GF-D8 (cell line): ENCODE results near the gene GLA.

Experiments
- DNase-seq: peaks from one replicate; lab custom pipeline; 2025; lab: John Stamatoyannopoulos, UW

GLA gene

DNA sequence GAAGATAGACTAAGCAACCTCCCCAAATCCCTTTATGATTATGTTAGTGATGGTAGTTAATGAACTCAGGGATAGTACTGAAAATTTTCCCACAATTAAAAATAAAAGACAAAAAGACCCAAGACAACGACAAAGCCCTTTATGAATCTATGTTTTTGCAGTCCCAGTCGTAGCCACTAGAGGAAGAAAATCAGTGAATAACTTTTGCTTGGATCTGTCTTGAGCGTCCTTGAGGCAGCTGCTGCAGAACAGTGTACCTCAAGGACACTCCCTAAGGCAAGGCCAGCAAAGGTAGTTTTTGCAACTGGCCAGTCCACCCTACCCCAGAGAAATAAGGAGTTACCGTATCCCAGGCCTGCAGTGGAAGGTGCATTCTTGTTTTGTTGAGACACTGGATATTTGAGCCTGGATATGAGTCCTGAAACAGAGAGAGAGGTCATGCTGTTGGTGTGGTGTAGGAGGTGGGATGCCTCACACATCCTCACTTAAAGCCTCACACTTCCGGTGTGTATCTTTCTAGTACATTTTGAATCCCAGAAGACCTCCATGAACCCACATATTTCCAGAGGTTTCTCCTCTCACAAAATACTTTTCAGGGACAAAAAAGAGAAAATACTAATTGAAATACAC is 50.4 kb downstream of the GLA start:
- no peak for DNase-seq

DNA sequence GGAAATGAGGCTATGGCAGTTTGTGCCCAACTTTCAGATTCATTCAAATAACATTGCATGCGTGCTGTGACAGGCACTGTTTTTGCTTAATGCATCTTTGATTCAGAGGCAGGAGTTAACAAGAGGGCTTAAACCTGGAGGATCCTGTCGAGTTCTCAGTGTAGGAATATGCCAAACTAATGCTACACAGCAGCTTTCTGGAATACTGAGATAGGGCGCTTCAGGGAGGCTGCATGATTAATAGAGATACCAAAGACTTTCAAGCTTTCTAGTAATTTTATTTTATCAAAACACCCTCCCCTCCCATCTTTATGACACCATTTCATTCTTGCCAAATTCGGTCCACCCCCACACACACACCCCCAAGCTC is 58.5 kb downstream of the GLA start:
- no peak for DNase-seq

DNA sequence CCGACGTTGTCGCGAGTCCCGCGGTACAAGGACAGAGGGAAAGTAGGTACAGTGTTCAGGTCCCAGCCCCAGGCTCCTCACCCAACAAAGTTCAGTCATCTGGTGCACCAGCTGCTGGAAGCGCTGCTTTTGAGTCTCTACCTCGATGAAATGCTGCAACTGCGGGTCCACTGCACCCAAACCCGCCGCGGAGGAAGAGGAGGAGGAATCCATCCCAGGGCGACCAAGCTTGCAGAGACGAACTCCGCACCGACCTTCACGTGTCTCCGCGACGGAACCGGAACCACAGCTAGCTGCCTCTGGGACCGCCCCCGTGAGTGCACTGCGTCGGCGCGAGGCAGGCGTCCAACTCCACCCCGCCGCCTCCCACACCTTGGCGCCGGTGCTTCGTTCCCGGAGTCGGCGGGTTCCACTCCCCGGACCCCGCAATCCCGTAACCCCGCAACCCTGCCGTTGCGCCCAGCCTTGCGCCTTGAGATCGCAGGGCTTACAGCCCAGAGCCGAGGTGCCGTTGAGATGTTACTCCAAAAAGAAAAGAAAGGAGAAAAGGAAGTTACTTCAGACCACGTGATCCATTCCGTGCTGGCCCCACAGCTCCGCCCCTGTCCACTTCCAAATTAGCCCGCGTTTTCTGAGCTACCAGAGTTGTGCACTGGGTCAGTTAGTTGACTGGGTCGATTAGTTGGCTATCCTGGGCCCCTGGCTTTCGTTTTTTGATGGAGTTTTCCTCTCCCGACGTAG is 59.1 kb downstream of the GLA start, which contains the start of gene TIMM8A:
TIMM8A (minus strand) TSS at position 291 of the 741 bp plus-strand sequence; CDS start at position 213, 78 bp downstream.
- peak; percentile 37 for DNase-seq

DNA sequence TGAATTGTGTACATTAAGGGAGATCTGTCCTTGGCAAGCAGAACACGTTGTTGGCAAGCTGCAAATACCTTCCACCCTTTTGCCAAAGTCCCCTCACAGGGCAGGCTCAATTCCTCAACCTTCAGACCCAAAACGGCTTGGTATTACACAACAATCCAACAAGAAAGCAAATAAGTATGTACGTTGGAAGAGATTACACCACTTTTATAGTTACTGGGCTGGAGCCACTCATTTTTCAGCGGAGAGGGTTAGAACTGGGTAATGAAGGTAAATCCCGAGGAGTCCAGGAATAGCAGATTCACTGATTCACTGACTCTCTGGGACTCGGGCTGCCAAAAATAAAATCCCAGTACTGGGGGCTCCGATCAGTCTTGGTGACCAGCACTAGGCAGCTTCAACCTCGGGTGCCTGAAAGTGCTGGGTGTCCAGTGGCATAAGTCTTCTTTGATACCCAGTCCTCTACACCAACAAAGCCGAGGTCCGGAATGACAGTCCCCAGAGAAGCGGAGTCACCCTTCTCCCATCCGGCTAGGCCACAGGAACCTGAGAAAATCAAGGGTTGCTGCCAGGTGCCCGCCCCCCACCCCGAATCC is 59.8 kb downstream of the GLA start:
- DNase-seq, result no peak
